ENCODE results near the gene FGFRL1.

The FGFRL1 gene

GRCh38 chr4:1049591-1049905 is 38.1 kb downstream of the FGFRL1 start:
- no peak overlapping the region for H3K4me2 ChIP-seq

DNA sequence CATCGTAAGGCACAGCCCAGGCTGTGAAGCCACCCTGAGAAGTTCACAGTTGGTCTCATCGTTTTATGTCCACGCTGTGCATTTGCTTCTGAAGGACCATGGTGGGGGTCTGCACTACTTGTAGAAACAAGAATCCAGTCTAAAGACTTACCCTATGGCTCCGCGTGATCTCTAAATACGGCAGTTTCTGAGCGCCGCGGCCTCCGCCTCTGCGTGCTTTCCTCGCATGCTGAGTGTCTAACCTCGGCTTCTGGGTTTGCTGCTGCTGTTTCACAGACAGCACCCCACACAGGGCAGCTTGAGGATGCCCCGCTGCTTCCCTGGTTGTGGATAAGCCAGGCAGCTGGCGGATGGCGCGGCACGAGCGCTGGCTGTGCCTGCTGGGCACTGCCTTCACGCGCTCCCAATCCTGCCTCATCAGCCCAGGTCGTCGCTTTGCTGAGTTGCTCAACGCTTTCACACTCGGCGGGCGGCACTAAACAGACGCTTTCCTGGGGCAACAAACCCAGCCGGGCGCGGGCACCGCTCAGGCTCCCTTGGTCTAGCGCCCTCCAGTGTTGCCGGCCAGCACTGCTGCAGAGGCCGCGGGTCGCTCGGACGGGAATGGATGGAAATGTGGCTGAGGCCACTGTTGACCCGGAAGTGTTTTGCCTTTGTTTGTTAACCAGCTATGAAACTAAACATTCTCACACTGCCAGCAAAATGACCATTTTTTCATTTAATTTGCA is 39.2 kb downstream of the FGFRL1 start:
- Histone ChIP-seq H3K4me1 (ENCODE audit: low read depth, poor library complexity, severe bottlenecking) (no peaks in the 10 kb centered on the region), H3K79me2 (ENCODE audit: insufficient read depth, low read depth) (no peaks in the 10 kb centered on the region), H2AFZ (ENCODE audit: low read depth) (no peak overlapping the region), H3K36me3 (ENCODE audit: insufficient read depth) (no peaks in the 10 kb centered on the region), H3K27ac (no peak overlapping the region), H3K9ac (no peak overlapping the region), H4K20me1 (ENCODE audit: insufficient read depth) (no peaks in the 10 kb centered on the region), H3K27me3 (ENCODE audit: insufficient read depth, low read depth) (peaks cover 23% of the 10 kb centered on the region; the same call in 1 of the 2 replicates), H3K4me2 (no peak overlapping the region), H3K4me3 (IDR thresholded peaks at IDR 0.05; ENCODE audit: insufficient read depth, low read depth, low read length) (no peak overlapping the region)
- no peak for TF ChIP-seq CTCF (conservative IDR thresholded peaks at IDR 0.05; ENCODE audit: low read depth, low read length)

More at GRCh38 chr4:1049591-1049905, 38.1 kb downstream of the FGFRL1 start:
- Histone ChIP-seq H3K79me2 (ENCODE audit: insufficient read depth, low read depth) (no peaks in the 10 kb centered on the region), H3K4me3 (IDR thresholded peaks at IDR 0.05; ENCODE audit: insufficient read depth, low read depth, low read length) (no peak overlapping the region), H3K27me3 (ENCODE audit: insufficient read depth, low read depth) (peaks cover 20% of the 10 kb centered on the region; the same call in 1 of the 2 replicates), H4K20me1 (ENCODE audit: insufficient read depth) (no peaks in the 10 kb centered on the region), H3K9ac (no peak overlapping the region), H3K36me3 (ENCODE audit: insufficient read depth) (no peaks in the 10 kb centered on the region), H2AFZ (ENCODE audit: low read depth) (no peak overlapping the region), H3K27ac (no peak overlapping the region), H3K4me1 (ENCODE audit: low read depth, poor library complexity, severe bottlenecking) (no peaks in the 10 kb centered on the region)
- TF ChIP-seq CTCF (conservative IDR thresholded peaks at IDR 0.05; ENCODE audit: low read depth, low read length) = no peak

DNA sequence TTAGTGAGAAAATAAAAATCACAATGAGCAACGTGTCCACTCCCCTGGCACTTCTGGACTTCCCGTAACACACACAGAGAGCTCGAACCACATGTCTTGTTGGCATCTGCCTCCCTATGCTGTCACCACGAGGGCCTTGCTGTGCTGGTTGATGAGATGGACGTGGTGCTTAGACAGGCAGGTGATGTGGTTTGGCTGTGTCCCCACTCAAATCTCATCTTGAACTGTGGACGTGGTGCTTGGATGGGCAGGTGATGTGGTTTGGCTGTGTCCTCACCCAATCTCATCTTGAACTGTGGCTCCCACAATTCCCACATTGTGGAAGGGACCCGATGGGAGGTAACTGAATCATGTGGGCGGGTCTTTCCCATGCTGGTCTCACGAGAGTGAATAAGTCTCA is 40.0 kb downstream of the FGFRL1 start:
- Histone ChIP-seq H3K4me2 (no peak overlapping the region), H3K4me1 (ENCODE audit: low read depth, poor library complexity, severe bottlenecking) (no peaks in the 10 kb centered on the region), H3K27me3 (ENCODE audit: insufficient read depth, low read depth) (peaks cover 31% of the 10 kb centered on the region; the same call in 1 of the 2 replicates), H2AFZ (ENCODE audit: low read depth) (no peak overlapping the region), H3K4me3 (IDR thresholded peaks at IDR 0.05; ENCODE audit: insufficient read depth, low read depth, low read length) (no peak overlapping the region), H3K36me3 (ENCODE audit: insufficient read depth) (no peaks in the 10 kb centered on the region), H4K20me1 (ENCODE audit: insufficient read depth) (no peaks in the 10 kb centered on the region), H3K9ac (no peak overlapping the region), H3K79me2 (ENCODE audit: insufficient read depth, low read depth) (no peaks in the 10 kb centered on the region), H3K27ac (no peak overlapping the region)
- no peak for TF ChIP-seq CTCF (conservative IDR thresholded peaks at IDR 0.05; ENCODE audit: low read depth, low read length)

DNA sequence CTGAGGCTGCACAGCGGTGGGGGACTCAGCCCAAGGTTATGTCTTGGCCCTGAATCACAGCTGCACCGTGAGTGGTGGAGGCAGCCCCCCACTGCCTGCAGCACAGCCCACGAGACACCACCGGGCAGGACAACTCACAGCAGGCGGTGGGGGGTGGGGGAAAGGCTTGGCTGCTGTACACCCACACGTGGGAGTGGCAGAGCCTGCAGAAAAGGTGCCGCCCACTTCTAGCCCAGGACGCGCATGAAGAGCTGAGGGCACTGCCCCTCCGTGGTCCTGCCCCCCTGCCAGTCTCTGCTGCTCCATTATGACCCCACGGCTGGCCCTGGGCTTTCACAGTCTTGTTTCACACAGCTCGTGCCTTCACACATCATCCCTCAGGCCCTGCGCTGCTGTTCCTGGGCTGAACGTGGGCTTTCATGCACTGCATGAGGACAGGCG is 40.8 kb downstream of the FGFRL1 start:
- H3K27ac ChIP-seq = no peak overlapping the region
- no peak overlapping the region for H2AFZ ChIP-seq (ENCODE audit: low read depth)
- H3K27me3 ChIP-seq (ENCODE audit: insufficient read depth, low read depth) = peaks cover 36% of the 10 kb centered on the region; the same call in 1 of the 2 replicates
- TF ChIP-seq CTCF (conservative IDR thresholded peaks at IDR 0.05; ENCODE audit: low read depth, low read length) = no peak
- H3K4me3 ChIP-seq (IDR thresholded peaks at IDR 0.05; ENCODE audit: insufficient read depth, low read depth, low read length) = no peak overlapping the region
- no peaks in the 10 kb centered on the region for H3K4me1 ChIP-seq (ENCODE audit: low read depth, poor library complexity, severe bottlenecking)
- no peaks in the 10 kb centered on the region for H3K79me2 ChIP-seq (ENCODE audit: insufficient read depth, low read depth)
- H4K20me1 ChIP-seq (ENCODE audit: insufficient read depth) = no peaks in the 10 kb centered on the region
- no peak overlapping the region for H3K4me2 ChIP-seq
- H3K9ac ChIP-seq = no peak overlapping the region
- no peaks in the 10 kb centered on the region for H3K36me3 ChIP-seq (ENCODE audit: insufficient read depth)
